CD14-positive monocyte (primary cell): ENCODE data around the gene POLR3K. TPM values are rescaled to one million over a fixed set of nuclear protein-coding genes. Genes with fewer than 3 reads are reported as not detected.
A peak's percentile ranks its signal among the peaks of the same experiment; 100 is the strongest.

Source experiments
- DNase-seq, 3 donors: peaks; one replicate each; pipeline ENCODE4 v3.0.0-alpha.2; 2011 to 2022
- H2AFZ ChIP-seq: 2 replicates; pipeline ENCODE4 v1.6.0; 2012; ENCODE audit warnings: mild to moderate bottlenecking, low read depth, low read length, inconsistent platforms; ENCODE audit not compliant: insufficient read depth, poor library complexity, severe bottlenecking
- H3K27ac ChIP-seq, 2 donors: 1 replicate in 1 of 2; 2 replicates in 1 of 2; pipeline ENCODE4 v1.5.1; 2012 to 2013; ENCODE audit warnings: low read length in 2 of 2, control low read depth in 1 of 2, inconsistent platforms in 1 of 2, low read depth in 1 of 2, mild to moderate bottlenecking in 1 of 2
- H3K27me3 ChIP-seq, 2 donors: one replicate each; pipeline versions ENCODE4 v1.6.0 to v1.6.1; 2011 to 2013; ENCODE audit warnings: low read length in 2 of 2; ENCODE audit not compliant: control insufficient read depth in 2 of 2, insufficient read depth in 2 of 2
- H3K36me3 ChIP-seq, 2 donors: replicated peaks in 1 of 2; 1 replicate in 1 of 2; 2 replicates in 1 of 2; pipeline versions ENCODE4 v1.5.1 to v1.6.1; 2012 to 2013; ENCODE audit warnings: low read length in 2 of 2, control low read depth in 1 of 2, inconsistent platforms in 1 of 2, mild to moderate bottlenecking in 1 of 2; ENCODE audit not compliant: insufficient read depth in 2 of 2, control insufficient read depth in 1 of 2
- H3K4me1 ChIP-seq, 2 donors: 1 replicate in 1 of 2; 2 replicates in 1 of 2; pipeline versions ENCODE4 v1.5.1 to v1.6.1; 2012 to 2013; ENCODE audit warnings: low read length in 2 of 2, control low read depth in 1 of 2, inconsistent platforms in 1 of 2, mild to moderate bottlenecking in 1 of 2, moderate library complexity in 1 of 2; ENCODE audit not compliant: insufficient read depth in 2 of 2, control insufficient read depth in 1 of 2
- H3K4me2 ChIP-seq: replicated peaks from 2 replicates; pipeline ENCODE3; 2012; ENCODE audit warnings: low read length, moderate library complexity, mild to moderate bottlenecking; ENCODE audit not compliant: poor library complexity, severe bottlenecking; ENCODE audit errors: extremely low read depth
- H3K4me3 ChIP-seq, 3 experiments: fragments of 200-600 bp in 1 of 3; sonication (generic) in 1 of 3; replicated peaks in 1 of 3; 1 replicate in 2 of 3; 2 replicates in 1 of 3; pipeline ENCODE4 v1.5.1; 2011 to 2013; ENCODE audit warnings: low read length in 3 of 3, mild to moderate bottlenecking in 3 of 3, control low read depth in 2 of 3, low read depth in 2 of 3, inconsistent platforms in 1 of 3, moderate library complexity in 1 of 3
- H3K79me2 ChIP-seq: 2 replicates; pipeline ENCODE4 v1.6.0; 2012; ENCODE audit warnings: mild to moderate bottlenecking, control low read depth, inconsistent platforms, low read length, moderate library complexity; ENCODE audit not compliant: insufficient read depth
- H3K9ac ChIP-seq: 2 replicates; pipeline ENCODE4 v1.6.0; 2017; ENCODE audit warnings: low read length, mild to moderate bottlenecking; ENCODE audit not compliant: insufficient read depth, poor library complexity, severe bottlenecking
- H3K9me3 ChIP-seq, 2 donors: replicated peaks in 1 of 2; 1 replicate in 1 of 2; 2 replicates in 1 of 2; pipeline versions ENCODE4 v1.5.1 to v1.6.1; 2012 to 2013; ENCODE audit warnings: low read length in 2 of 2, control low read depth in 1 of 2; ENCODE audit not compliant: control insufficient read depth in 1 of 2, insufficient read depth in 1 of 2
- H4K20me1 ChIP-seq: 2 replicates; pipeline ENCODE4 v1.6.0; 2012; ENCODE audit warnings: mild to moderate bottlenecking, low read length, control low read depth, moderate library complexity; ENCODE audit not compliant: insufficient read depth
- H3K27ac Mint-ChIP-seq, 7 donors: one replicate each; pipeline ENCODE4 v1.8.0; 2020; ENCODE audit warnings: mild to moderate bottlenecking in 7 of 7, mixed read lengths in 7 of 7, moderate library complexity in 6 of 7, inconsistent platforms in 2 of 7
- H3K27me3 Mint-ChIP-seq, 3 donors: one replicate each; pipeline ENCODE4 v1.8.0; 2021 to 2022; ENCODE audit warnings: low read depth in 3 of 3, mild to moderate bottlenecking in 3 of 3, mixed read lengths in 3 of 3, moderate library complexity in 3 of 3, inconsistent platforms in 1 of 3
- H3K36me3 Mint-ChIP-seq, 2 donors: one replicate each; pipeline ENCODE4 v1.8.0; 2020; ENCODE audit warnings: mixed read lengths in 2 of 2, inconsistent platforms in 1 of 2, mild to moderate bottlenecking in 1 of 2
- H3K4me1 Mint-ChIP-seq: one replicate; pipeline ENCODE4 v1.8.0; 2020; ENCODE audit warnings: mild to moderate bottlenecking, mixed read lengths
- H3K4me3 Mint-ChIP-seq, 2 donors: one replicate each; pipeline ENCODE4 v1.8.0; 2020; ENCODE audit warnings: mild to moderate bottlenecking in 2 of 2, mixed read lengths in 2 of 2, moderate library complexity in 1 of 2
- H3K9me3 Mint-ChIP-seq, 7 donors: one replicate each; pipeline ENCODE4 v1.8.0; 2020 to 2022; ENCODE audit warnings: mixed read lengths in 7 of 7, mild to moderate bottlenecking in 6 of 7, moderate library complexity in 6 of 7, inconsistent platforms in 2 of 7
- CTCF ChIP-seq: fragments of 200-600 bp; IDR thresholded peaks from one replicate; pipeline ENCODE4 v1.8.0; 2022; ENCODE audit warnings: antibody characterized with exemption, mild to moderate bottlenecking
- WGBS: methylation state at CpG from one replicate; pipeline ENCODE4 v1.1.5; 2013; ENCODE audit warnings: missing lambda C conversion rate; ENCODE audit not compliant: insufficient coverage; 5-methylcytosine and 5-hydroxymethylcytosine counted together
- intact Hi-C, 2 donors: fragments of 100-400 bp; cut with micrococcal nuclease; formaldehyde crosslinking; loops; one replicate each; pipeline versions ENCODE4 v1.15.0 to v1.15.1; 2023
- polyA plus RNA-seq, 3 donors: library from polyadenylated mRNA; depleted of rRNA in 1 of 3; unstranded in 2 of 3; stranded (reverse) in 1 of 3; fragments of 300-500 nt in 2 of 3; fragments of >200 nt in 1 of 3; fragmentation: Illumina TruSeq in 2 of 3; gene quantifications; 1 replicate in 2 of 3; 2 replicates in 1 of 3; pipeline ENCODE4 v1.2.3, GENCODE V29; 2012 to 2021

Gene POLR3K
- polyA plus RNA-seq, 3 donors = 9.9 to 20.8 (median 18.7) TPM

- peak overlapping the region; percentile 89 for H2AFZ ChIP-seq
- no peak for TF ChIP-seq CTCF
- Mint-ChIP-seq H3K27me3 (peaks cover 16 to 26% (median 20%) of the 10 kb centered on the region in 3 donors), H3K4me3 (peak overlapping the region; percentile 93 to 98), H3K4me1 (peaks cover 41% of the 10 kb centered on the region), H3K27ac (peak overlapping the region in 6 of 7 donors; percentile 54 to 86 (median 84)), H3K9me3 (peaks cover 0 to 2% (median 0%) of the 10 kb centered on the region in 7 donors), H3K36me3 (peaks cover 18 to 33% of the 10 kb centered on the region in 2 donors)
- H3K4me1 ChIP-seq = peaks cover 27 to 36% of the 10 kb centered on the region in 2 donors
- intact Hi-C loops = loop anchor here in 1 of 2 donors (2.0 kb wide), 1 partner anchor 24 kb away; no protein-coding TSS in a partner anchor
- peak overlapping the region; percentile 98 for H3K4me2 ChIP-seq
- peak overlapping the region; percentile 73 to 87 (median 77) for H3K4me3 ChIP-seq
- H3K27ac ChIP-seq = peak overlapping the region in 1 of 2 donors; percentile 74
- 8% methylated on average over 32 of the region's 36 CpGs for WGBS
- H3K79me2 ChIP-seq = peaks cover 8% of the 10 kb centered on the region
- H3K9ac ChIP-seq = peak overlapping the region; percentile 83
- H4K20me1 ChIP-seq = no peaks in the 10 kb centered on the region
- no peaks in the 10 kb centered on the region for H3K9me3 ChIP-seq
- peaks cover 0 to 18% of the 10 kb centered on the region in 2 donors for H3K27me3 ChIP-seq
- H3K36me3 ChIP-seq = peaks cover 15 to 16% of the 10 kb centered on the region in 2 donors
- peak in 1 of 3 donors; percentile 4 for DNase-seq
Observed at GRCh38 chr16:78444-79150, 25.2 kb upstream of the POLR3K start.

GRCh38 chr16:77807-78443, 24.5 kb upstream of the POLR3K start, which contains the start of gene MPG:
Gene MPG (plus strand): TSS chr16:78225. CDS start chr16:78310, 85 bp downstream.
- intact Hi-C loops = loop anchor here in 1 of 2 donors (2.0 kb wide), 1 partner anchor 23 kb away; no protein-coding TSS in a partner anchor
- TF ChIP-seq CTCF = no peak
- peak within 1 kb of the TSS; percentile 73 to 87 (median 77) for H3K4me3 ChIP-seq
- H2AFZ ChIP-seq = peak within 1 kb of the TSS; percentile 89
- WGBS = under 1% methylated on average over 80 of the region's 83 CpGs
- DNase-seq = peak; percentile 60 to 73 (median 62)
- H4K20me1 ChIP-seq = no peaks in the 10 kb centered on the region
- H3K9me3 ChIP-seq = peaks cover 0 to 3% of the 10 kb centered on the region in 2 donors
- H3K4me1 ChIP-seq = peaks cover 28 to 36% of the 10 kb centered on the region in 2 donors
- Mint-ChIP-seq H3K27me3 (peaks cover 23 to 33% (median 27%) of the 10 kb centered on the region in 3 donors), H3K27ac (peak within 1 kb of the TSS in 6 of 7 donors; percentile 54 to 86 (median 84)), H3K9me3 (peaks cover 0 to 3% (median 1%) of the 10 kb centered on the region in 7 donors), H3K4me3 (peak within 1 kb of the TSS; percentile 93 to 98), H3K4me1 (peaks cover 41% of the 10 kb centered on the region), H3K36me3 (peaks cover 18 to 26% of the 10 kb centered on the region in 2 donors)
- peaks cover 5 to 25% of the 10 kb centered on the region in 2 donors for H3K27me3 ChIP-seq
- peaks cover 8% of the 10 kb centered on the region for H3K79me2 ChIP-seq
- peak within 1 kb of the TSS in 1 of 2 donors; percentile 74 for H3K27ac ChIP-seq
- H3K4me2 ChIP-seq = peak within 1 kb of the TSS; percentile 98
- H3K36me3 ChIP-seq = peaks cover 12 to 14% of the 10 kb centered on the region in 2 donors
- H3K9ac ChIP-seq = peak within 1 kb of the TSS; percentile 83
